H1 (cell line): ENCODE measurements around the gene TFB1M. TPM values are rescaled to one million over a fixed set of nuclear protein-coding genes. Genes with fewer than 3 reads are reported as not detected.

ENCODE experiments used
- CHD7 ChIP-seq: fragments of 300-600 bp; sonication (generic); IDR thresholded peaks from 2 replicates; pipeline ENCODE4 v1.7.1; 2012; ENCODE audit warnings: low read length, moderate library complexity, mild to moderate bottlenecking, inconsistent platforms; ENCODE audit not compliant: insufficient replicate concordance
- EP300 ChIP-seq, 2 experiments: IDR thresholded peaks; 1 replicate in 1 of 2; 2 replicates in 1 of 2; pipeline ENCODE4 v1.6.1; 2011 to 2012; ENCODE audit warnings: low read depth in 2 of 2, low read length in 2 of 2, mild to moderate bottlenecking in 2 of 2, borderline replicate concordance in 1 of 2, inconsistent platforms in 1 of 2, moderate library complexity in 1 of 2
- KDM4A ChIP-seq: IDR thresholded peaks from one replicate; pipeline ENCODE4 v1.7.1; 2012; ENCODE audit warnings: low read depth, mild to moderate bottlenecking, moderate library complexity, low read length, inconsistent platforms; ENCODE audit not compliant: severe bottlenecking
- SAP30 ChIP-seq: fragments of 300-600 bp; sonication (generic); IDR thresholded peaks from 2 replicates; pipeline ENCODE4 v1.7.1; 2012; ENCODE audit warnings: low read length, moderate library complexity, mild to moderate bottlenecking, inconsistent platforms; ENCODE audit not compliant: insufficient read depth, insufficient replicate concordance
- SIX5 ChIP-seq: IDR thresholded peaks from 2 replicates; pipeline ENCODE4 v1.6.1; 2011; ENCODE audit warnings: mild to moderate bottlenecking, low read depth, low read length
- SP1 ChIP-seq: IDR thresholded peaks from 2 replicates; pipeline ENCODE4 v1.6.1; 2011; ENCODE audit warnings: low read depth, low read length
- TEAD4 ChIP-seq: IDR thresholded peaks from 2 replicates; pipeline ENCODE4 v1.6.1; 2012; ENCODE audit warnings: low read depth, low read length, inconsistent platforms, mixed read lengths
- USF2 ChIP-seq: IDR thresholded peaks from 2 replicates; pipeline ENCODE4 v1.6.1; 2011; ENCODE audit warnings: low read length, improper control_type of control experiment
- polyA plus RNA-seq, 7 experiments: library from polyadenylated mRNA; depleted of rRNA in 3 of 7; stranded (reverse) in 5 of 7; unstranded in 2 of 7; fragments of >200 nt in 5 of 7; fragments of 200-250 nt in 2 of 7; gene quantifications; 1 replicate in 5 of 7; 2 replicates in 1 of 7; 4 replicates in 1 of 7; pipeline versions ENCODE4 v1.2.1 to v1.2.3, GENCODE V29; 2011 to 2013; ENCODE audit warnings: missing spikeins in 2 of 7, mixed read lengths in 2 of 7
- total RNA-seq: library from RNA; stranded (reverse); fragmentation: NEBNext Ultra II Directional; extraction: Animal tissue kit (Norgen Biotek cat#: 25700); gene quantifications from 2 replicates; pipeline ENCODE4 v1.2.1, GENCODE V29; 2021

The TFB1M gene
- total and polyA plus RNA-seq, 2 of the 8 experiments (the other 6 are each of a cell fraction or from before 2014, with no cell fraction given), result 28.2 to 49.4 TPM

GRCh38 chr6:155291291-155291690, 23.0 kb downstream of the TFB1M start (continued):
- TF ChIP-seq CHD7, result no peak
- no peak for TF ChIP-seq EP300 (IDR thresholded peaks at IDR 0.05; ENCODE audit: borderline replicate concordance in 1 of 2, low read depth in 2 of 2, low read length in 2 of 2)
- no peak for TF ChIP-seq SIX5
- no peak for TF ChIP-seq USF2
- TF ChIP-seq KDM4A, result no peak
- no peak for TF ChIP-seq SP1
- TF ChIP-seq SAP30, result no peak
- TF ChIP-seq TEAD4, result no peak
